ENCODE data around the gene ST6GALNAC3. TPM values are rescaled to one million over a fixed set of nuclear protein-coding genes. Genes with fewer than 3 reads are reported as not detected.

The ST6GALNAC3 gene
- total RNA-seq, 2 donors from 2014 or later: 2.5 to 5.7 TPM

GRCh38 chr1:76256289-76257223, 182.0 kb downstream of the ST6GALNAC3 start:
- H3K4me1 ChIP-seq: no peaks in the 10 kb centered on the region
- H3K9ac ChIP-seq (ENCODE audit: low read depth in 2 of 2, low read length in 2 of 2): no peak overlapping the region
- intact Hi-C loops (cut with DNase I): no loop called here
- no peaks in the 10 kb centered on the region for H3K27me3 ChIP-seq
- H3K9me3 ChIP-seq: no peaks in the 10 kb centered on the region
- no peak overlapping the region for H3K27ac ChIP-seq
- no peak for DNase-seq
- no peak overlapping the region for H3K4me3 ChIP-seq
- no peak for TF ChIP-seq CTCF (IDR thresholded peaks at IDR 0.05)
- H3K36me3 ChIP-seq: no peaks in the 10 kb centered on the region

GRCh38 chr1:76257823-76258222, 183.3 kb downstream of the ST6GALNAC3 start:
- Histone ChIP-seq H3K27ac (no peak overlapping the region), H3K36me3 (no peaks in the 10 kb centered on the region), H3K9me3 (no peaks in the 10 kb centered on the region), H3K4me3 (no peak overlapping the region), H3K4me1 (no peaks in the 10 kb centered on the region), H3K9ac (ENCODE audit: low read depth in 2 of 2, low read length in 2 of 2) (no peak overlapping the region), H3K27me3 (no peaks in the 10 kb centered on the region)
- TF ChIP-seq CTCF (IDR thresholded peaks at IDR 0.05): no peak
- no peak for DNase-seq
- intact Hi-C loops (cut with DNase I): no loop called here

DNA sequence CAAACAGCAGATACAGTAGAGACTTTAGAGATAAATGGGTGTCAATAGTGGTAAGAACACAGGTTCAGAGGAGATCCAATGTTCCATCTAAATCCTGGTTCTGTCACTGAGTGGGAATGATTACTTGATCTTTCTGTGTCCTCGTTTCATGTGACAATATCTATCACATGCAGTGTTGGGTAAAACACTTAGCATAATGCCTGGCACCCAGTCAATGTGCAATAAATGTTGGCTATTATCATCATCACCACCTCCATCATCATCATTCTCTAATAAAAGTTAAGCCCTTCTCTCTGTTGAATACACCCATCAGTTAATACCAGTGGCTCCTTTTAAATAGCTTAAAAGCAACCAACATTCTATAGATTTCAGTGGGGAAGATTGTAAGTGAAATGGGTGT, 184.7 kb downstream of the ST6GALNAC3 start:
- Histone ChIP-seq H3K27me3 (no peaks in the 10 kb centered on the region), H3K4me3 (no peak overlapping the region), H3K9me3 (no peaks in the 10 kb centered on the region), H3K4me1 (no peaks in the 10 kb centered on the region), H3K36me3 (no peaks in the 10 kb centered on the region), H3K9ac (ENCODE audit: low read depth in 2 of 2, low read length in 2 of 2) (no peak overlapping the region), H3K27ac (no peak overlapping the region)
- no peak for TF ChIP-seq CTCF (IDR thresholded peaks at IDR 0.05)
- intact Hi-C loops (cut with DNase I): no loop called here
- no peak for DNase-seq

GRCh38 chr1:76260279-76260678, 185.7 kb downstream of the ST6GALNAC3 start:
- TF ChIP-seq CTCF (IDR thresholded peaks at IDR 0.05): no peak
- no peak for DNase-seq
- no peaks in the 10 kb centered on the region for H3K4me1 ChIP-seq
- H3K36me3 ChIP-seq: no peaks in the 10 kb centered on the region
- H3K9ac ChIP-seq (ENCODE audit: low read depth in 2 of 2, low read length in 2 of 2): no peak overlapping the region
- H3K27me3 ChIP-seq: no peaks in the 10 kb centered on the region
- no peaks in the 10 kb centered on the region for H3K9me3 ChIP-seq
- H3K4me3 ChIP-seq: no peak overlapping the region
- H3K27ac ChIP-seq: no peak overlapping the region
- intact Hi-C loops (cut with DNase I): no loop called here

DNA sequence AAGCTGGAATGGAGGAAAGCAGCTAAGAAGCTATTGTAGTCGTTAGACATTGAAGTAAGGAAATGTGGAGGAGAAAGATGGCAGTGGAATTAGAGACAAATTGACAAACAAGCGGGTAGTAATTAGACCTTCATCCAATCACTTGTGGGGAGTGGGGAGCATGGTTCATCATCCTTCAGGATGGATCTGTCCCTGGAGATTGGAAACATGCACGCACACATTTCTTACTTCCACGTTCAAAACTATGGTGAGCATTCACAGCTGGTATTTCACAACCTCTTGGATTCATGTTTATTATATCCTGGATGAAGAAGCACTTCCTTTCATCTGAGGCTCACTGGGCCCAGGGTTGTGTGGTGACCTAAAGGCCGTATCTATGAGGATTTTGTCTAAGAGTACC, 188.1 kb downstream of the ST6GALNAC3 start:
- Histone ChIP-seq H3K36me3 (no peaks in the 10 kb centered on the region), H3K4me1 (no peaks in the 10 kb centered on the region), H3K27ac (no peak overlapping the region), H3K9me3 (no peaks in the 10 kb centered on the region), H3K4me3 (no peak overlapping the region), H3K9ac (ENCODE audit: low read depth in 2 of 2, low read length in 2 of 2) (no peak overlapping the region), H3K27me3 (no peaks in the 10 kb centered on the region)
- DNase-seq: no peak
- no peak for TF ChIP-seq CTCF (IDR thresholded peaks at IDR 0.05)
- intact Hi-C loops (cut with DNase I): no loop called here

All from colonic mucosa (tissue), 4 donors.